Stimulated activated naive CD8-positive, alpha-beta T cell treated with anti-CD3 and anti-CD28 coated beads, Interleukin-15, amount 100 ng/mL, for 72 hours (primary cell): ENCODE results near the gene ERRFI1.
A peak's percentile ranks its signal among the peaks of the same experiment; 100 is the strongest.

Source experiments
- ATAC-seq: fragments of 150-1000 bp; cut with Tn5 transposase; 2 replicates; pipeline ENCODE4 v1.10.0; 2021; ENCODE audit warnings: mild to moderate bottlenecking, moderate library complexity
- DNase-seq, 2 donors: peaks; one replicate each; pipeline ENCODE4 v3.0.0; 2021 to 2022
- H3K27ac Mint-ChIP-seq, 2 donors: one replicate each; pipeline ENCODE4 v1.8.0; 2022; ENCODE audit warnings: mild to moderate bottlenecking in 2 of 2, mixed read lengths in 2 of 2, moderate library complexity in 2 of 2
- H3K27me3 Mint-ChIP-seq: one replicate; pipeline ENCODE4 v1.8.0; 2022; ENCODE audit warnings: mixed read lengths
- H3K4me1 Mint-ChIP-seq: one replicate; pipeline ENCODE4 v1.8.0; 2022; ENCODE audit warnings: mild to moderate bottlenecking, mixed read lengths
- H3K4me3 Mint-ChIP-seq, 2 donors: one replicate each; pipeline ENCODE4 v1.8.0; 2022; ENCODE audit warnings: mild to moderate bottlenecking in 2 of 2, mixed read lengths in 2 of 2, moderate library complexity in 1 of 2
- H3K9me3 Mint-ChIP-seq, 2 donors: one replicate each; pipeline ENCODE4 v1.8.0; 2022; ENCODE audit warnings: mixed read lengths in 2 of 2

The ERRFI1 gene

GRCh38 chr1:8027748-8028570 lies 1.9 kb upstream of the ERRFI1 start:
- Mint-ChIP-seq H3K27ac (no peak overlapping the region), H3K4me3 (no peak overlapping the region), H3K9me3 (no peaks in the 10 kb centered on the region), H3K4me1 (peaks cover 17% of the 10 kb centered on the region), H3K27me3 (peaks cover 45% of the 10 kb centered on the region)
- DNase-seq: no peak
- ATAC-seq: no peak

- ATAC-seq: no peak
- Mint-ChIP-seq H3K4me1 (peaks cover 17% of the 10 kb centered on the region), H3K27ac (no peak overlapping the region), H3K9me3 (no peaks in the 10 kb centered on the region), H3K4me3 (peak overlapping the region; percentile 44 to 73), H3K27me3 (peaks cover 53% of the 10 kb centered on the region)
- no peak for DNase-seq
Observed at GRCh38 chr1:8026976-8027747, 1.1 kb upstream of the ERRFI1 start.

GRCh38 chr1:8025671-8026144 lies 401 bp downstream of the ERRFI1 start:
- ATAC-seq (peak; percentile 57), DNase-seq (no peak)
- Mint-ChIP-seq H3K4me3 (peak overlapping the region; percentile 83 to 92), H3K27ac (peak overlapping the region in 1 of 2 donors; percentile 87), H3K9me3 (no peaks in the 10 kb centered on the region), H3K4me1 (peaks cover 17% of the 10 kb centered on the region), H3K27me3 (peaks cover 55% of the 10 kb centered on the region)

GRCh38 chr1:8025061-8025670 lies 943 bp downstream of the ERRFI1 start:
- DNase-seq (no peak), ATAC-seq (no peak)
- peak overlapping the region; percentile 83 to 92 for H3K4me3 Mint-ChIP-seq
- peaks cover 55% of the 10 kb centered on the region for H3K27me3 Mint-ChIP-seq
- no peaks in the 10 kb centered on the region for H3K9me3 Mint-ChIP-seq
- peak overlapping the region; percentile 50 to 87 for H3K27ac Mint-ChIP-seq
- H3K4me1 Mint-ChIP-seq: peaks cover 17% of the 10 kb centered on the region

- H3K27me3 Mint-ChIP-seq: peaks cover 58% of the 10 kb centered on the region
- DNase-seq: no peak
Observed at GRCh38 chr1:8024329-8024728, 1.8 kb downstream of the ERRFI1 start.

GRCh38 chr1:8023995-8024313 lies 2.2 kb downstream of the ERRFI1 start:
- ATAC-seq: no peak
- H3K27me3 Mint-ChIP-seq: peaks cover 62% of the 10 kb centered on the region
- peaks cover 17% of the 10 kb centered on the region for H3K4me1 Mint-ChIP-seq
- no peak overlapping the region for H3K4me3 Mint-ChIP-seq
- no peak for DNase-seq
- no peaks in the 10 kb centered on the region for H3K9me3 Mint-ChIP-seq
- H3K27ac Mint-ChIP-seq: no peak overlapping the region

More at GRCh38 chr1:8024329-8024728, 1.8 kb downstream of the ERRFI1 start:
- no peak for ATAC-seq
- H3K4me3 Mint-ChIP-seq: no peak overlapping the region
- H3K4me1 Mint-ChIP-seq: peaks cover 17% of the 10 kb centered on the region
- no peak overlapping the region for H3K27ac Mint-ChIP-seq
- H3K9me3 Mint-ChIP-seq: no peaks in the 10 kb centered on the region

- no peak overlapping the region for H3K27ac Mint-ChIP-seq
- DNase-seq (no peak), ATAC-seq (no peak)
- H3K27me3 Mint-ChIP-seq: peaks cover 67% of the 10 kb centered on the region
- no peaks in the 10 kb centered on the region for H3K9me3 Mint-ChIP-seq
- H3K4me3 Mint-ChIP-seq: no peak overlapping the region
- peaks cover 17% of the 10 kb centered on the region for H3K4me1 Mint-ChIP-seq
Observed at GRCh38 chr1:8023287-8023994, 2.7 kb downstream of the ERRFI1 start.

GRCh38 chr1:8022395-8023286 lies 3.5 kb downstream of the ERRFI1 start:
- Mint-ChIP-seq H3K27ac (peak overlapping the region in 1 of 2 donors; percentile 43), H3K9me3 (no peaks in the 10 kb centered on the region), H3K27me3 (peaks cover 61% of the 10 kb centered on the region), H3K4me3 (no peak overlapping the region), H3K4me1 (peaks cover 17% of the 10 kb centered on the region)
- ATAC-seq (no peak), DNase-seq (no peak)

- DNase-seq (no peak), ATAC-seq (no peak)
- Mint-ChIP-seq H3K4me1 (peaks cover 13% of the 10 kb centered on the region), H3K27me3 (peaks cover 53% of the 10 kb centered on the region), H3K27ac (no peak overlapping the region), H3K4me3 (no peak overlapping the region), H3K9me3 (no peaks in the 10 kb centered on the region)
Observed at GRCh38 chr1:8021676-8022266, 4.3 kb downstream of the ERRFI1 start.

GRCh38 chr1:8020032-8020431 lies 6.1 kb downstream of the ERRFI1 start:
- Mint-ChIP-seq H3K9me3 (no peaks in the 10 kb centered on the region), H3K4me3 (no peak overlapping the region), H3K27ac (no peak overlapping the region), H3K27me3 (peaks cover 59% of the 10 kb centered on the region), H3K4me1 (peaks cover 8% of the 10 kb centered on the region)
- no peak for DNase-seq
- no peak for ATAC-seq

GRCh38 chr1:8019229-8019620 lies 6.9 kb downstream of the ERRFI1 start:
- no peak for DNase-seq
- no peak overlapping the region for H3K27ac Mint-ChIP-seq
- no peak for ATAC-seq
- peaks cover 6% of the 10 kb centered on the region for H3K4me1 Mint-ChIP-seq
- H3K4me3 Mint-ChIP-seq: no peak overlapping the region
- no peaks in the 10 kb centered on the region for H3K9me3 Mint-ChIP-seq
- H3K27me3 Mint-ChIP-seq: peaks cover 53% of the 10 kb centered on the region

- H3K27ac Mint-ChIP-seq: no peak overlapping the region
- DNase-seq (no peak), ATAC-seq (no peak)
- no peaks in the 10 kb centered on the region for H3K9me3 Mint-ChIP-seq
- peaks cover 47% of the 10 kb centered on the region for H3K27me3 Mint-ChIP-seq
- no peak overlapping the region for H3K4me3 Mint-ChIP-seq
- peaks cover 6% of the 10 kb centered on the region for H3K4me1 Mint-ChIP-seq
Observed at GRCh38 chr1:8018492-8019228, 7.4 kb downstream of the ERRFI1 start.

GRCh38 chr1:8017495-8018197 lies 8.5 kb downstream of the ERRFI1 start:
- ATAC-seq (no peak), DNase-seq (no peak)
- Mint-ChIP-seq H3K4me1 (peaks cover 6% of the 10 kb centered on the region), H3K4me3 (no peak overlapping the region), H3K27ac (no peak overlapping the region), H3K9me3 (no peaks in the 10 kb centered on the region), H3K27me3 (peaks cover 37% of the 10 kb centered on the region)
